CD4-positive, alpha-beta T cell treated with Interleukin-15 for 1 hour (primary cell): Measurements from ENCODE around the gene TACSTD2.
"Not testable (repeated sequence)": the region's sequence is repeated elsewhere in the genome, so short reads cannot be mapped to it uniquely, and the experiment has no call there.

Experiments used
- DNase-seq: peaks from one replicate; pipeline ENCODE4 v3.0.0-alpha.2; 2020

TACSTD2 gene

GRCh38 chr1:58555393-58555792, 21.7 kb downstream of the TACSTD2 start:
- DNase-seq: no peak

- DNase-seq: no peak
These were observed 25.6 kb downstream of the TACSTD2 start for GRCh38 chr1:58551186-58552140.

- not testable (repeated sequence) for DNase-seq
These were observed 27.8 kb downstream of the TACSTD2 start for GRCh38 chr1:58549291-58549690.

GRCh38 chr1:58548371-58548770, 28.7 kb downstream of the TACSTD2 start:
- DNase-seq: no peak

GRCh38 chr1:58546520-58547308, 30.3 kb downstream of the TACSTD2 start, which contains the start of gene OMA1:
Gene OMA1 (minus strand): TSS chr1:58546726. CDS start chr1:58539294, 7,432 bp downstream.
- peak; percentile 98 for DNase-seq

GRCh38 chr1:58545591-58546519, 31.2 kb downstream of the TACSTD2 start:
- DNase-seq: peak; percentile 85

- no peak for DNase-seq
These were observed 33.8 kb downstream of the TACSTD2 start for GRCh38 chr1:58543260-58543659.

- no peak for DNase-seq
These were observed 37.5 kb downstream of the TACSTD2 start for GRCh38 chr1:58539553-58539952.

- no peak for DNase-seq
These were observed 38.2 kb downstream of the TACSTD2 start for GRCh38 chr1:58538821-58539220.

GRCh38 chr1:58531842-58532241, 45.2 kb downstream of the TACSTD2 start:
- DNase-seq: not testable (repeated sequence)

GRCh38 chr1:58529284-58529683, 47.8 kb downstream of the TACSTD2 start:
- no peak for DNase-seq

- DNase-seq: no peak
These were observed 48.5 kb downstream of the TACSTD2 start for GRCh38 chr1:58528518-58528917.
